Activated B cell treated with CpG ODN at 0.5 μM for 24 hours (primary cell): Measurements from ENCODE around the gene TECR. TPM values are rescaled to one million over a fixed set of nuclear protein-coding genes. Genes with fewer than 3 reads are reported as not detected.

Experiments used
- ATAC-seq: fragments of 200-7000 bp; cut with Tn5 transposase; one replicate; pipeline ENCODE4 v1.10.0; 2021; ENCODE audit warnings: low read depth, mild to moderate bottlenecking, moderate library complexity
- CTCF ChIA-PET: fragments of 350-600 bp; sonication (Branson Sonifier 250); formaldehyde crosslinking; loops from one replicate; lab custom pipeline; 2021; ENCODE audit warnings: antibody characterized with exemption; lab: Charles Lee
- POLR2A ChIA-PET: fragments of 350-600 bp; sonication (Branson Sonifier 250); formaldehyde crosslinking; loops from one replicate; lab custom pipeline; 2021; ENCODE audit warnings: antibody characterized with exemption; lab: Charles Lee
- DNase-seq: peaks from one replicate; pipeline ENCODE4 v3.0.0; 2022
- H3K27ac Mint-ChIP-seq: one replicate; pipeline ENCODE4 v1.8.0; 2020; ENCODE audit warnings: mixed read lengths
- H3K27me3 Mint-ChIP-seq: one replicate; pipeline ENCODE4 v1.8.0; 2021; ENCODE audit warnings: mixed read lengths
- H3K36me3 Mint-ChIP-seq: one replicate; pipeline ENCODE4 v1.8.0; 2021; ENCODE audit warnings: low read depth, mixed read lengths
- H3K4me1 Mint-ChIP-seq: one replicate; pipeline ENCODE4 v1.8.0; 2021; ENCODE audit warnings: mixed read lengths
- H3K4me3 Mint-ChIP-seq: one replicate; pipeline ENCODE4 v1.8.0; 2020; ENCODE audit warnings: mild to moderate bottlenecking, mixed read lengths
- H3K9me3 Mint-ChIP-seq: one replicate; pipeline ENCODE4 v1.8.0; 2020; ENCODE audit warnings: mixed read lengths
- CTCF ChIP-seq: fragments of 200-600 bp; IDR thresholded peaks from one replicate; pipeline ENCODE4 v1.8.0; 2022; ENCODE audit warnings: antibody characterized with exemption, mild to moderate bottlenecking
- intact Hi-C: fragments of 100-400 bp; cut with micrococcal nuclease; formaldehyde crosslinking; loops from one replicate; pipeline ENCODE4 v1.15.1; 2024
- total RNA-seq: library from RNA; stranded (reverse); gene quantifications from 2 replicates; pipeline ENCODE4 v1.2.3, GENCODE V29; 2022

Gene TECR
- total RNA-seq, 1 donor from 2014 or later = 58.6 TPM

DNA sequence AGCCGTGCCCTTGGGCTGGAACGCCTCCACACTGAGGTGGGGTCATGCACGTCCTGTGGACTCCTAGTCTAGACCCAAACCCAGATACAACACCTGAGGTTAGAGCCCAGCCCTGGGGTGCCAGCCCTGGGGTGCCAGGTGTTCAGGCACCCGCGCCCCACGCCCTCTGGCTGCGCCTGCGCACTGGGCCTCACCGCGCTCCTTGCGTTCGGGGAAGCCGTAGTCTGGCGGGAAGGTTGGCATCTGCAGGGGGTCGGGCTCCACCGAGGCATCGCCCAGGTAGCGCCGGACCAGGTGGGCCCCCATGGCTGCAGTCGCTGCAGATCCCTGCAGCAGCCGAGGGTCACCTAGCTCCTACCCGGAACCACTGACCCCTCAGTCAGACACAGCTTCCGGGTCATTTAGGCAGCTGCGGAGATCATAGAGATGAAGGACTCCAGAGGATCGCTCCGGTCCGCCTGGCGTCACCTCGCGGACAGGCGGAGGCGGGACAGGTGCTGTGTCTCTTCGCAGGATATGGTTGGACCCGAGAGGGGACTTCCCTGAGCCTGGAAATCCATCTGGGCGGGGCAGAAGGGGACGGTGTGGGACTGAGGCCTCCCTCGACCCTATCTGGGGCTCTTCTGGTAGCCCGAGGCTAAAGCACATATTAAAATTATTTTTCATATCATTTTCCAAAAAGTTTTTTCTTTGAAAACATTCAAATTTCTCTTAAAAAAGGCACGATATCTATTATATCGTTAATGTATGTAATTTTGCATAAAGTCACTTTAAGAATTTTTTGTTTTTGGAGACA, 42.5 kb downstream of the TECR start, which contains the start of gene NDUFB7:
NDUFB7 (minus strand) TSS at position 372 of the 796 bp plus-strand sequence; CDS start at position 306, 66 bp downstream.
- Mint-ChIP-seq H3K27me3 (no peaks in the 10 kb centered on the region), H3K4me3 (peak within 1 kb of the TSS; percentile 96), H3K4me1 (peaks cover 57% of the 10 kb centered on the region), H3K27ac (peak within 1 kb of the TSS; percentile 92), H3K9me3 (no peaks in the 10 kb centered on the region), H3K36me3 (peaks cover 23% of the 10 kb centered on the region)
- ChIA-PET POLR2A (interaction anchor here (0.5 to 4.8 kb wide), 9 partner anchors 33 to 435 kb away, joined by 3 to 208 read pairs (median 6); partner anchors contain the start of genes ADGRE3, ASF1B, DNAJB1 and ZNF333), CTCF (interaction anchor here (0.6 to 13.2 kb wide), 4 partner anchors 15 to 116 kb away, joined by 3 to 510 read pairs (median 4); partner anchors contain the start of genes ADGRE3 and ZNF333)
- peak; percentile 65 for TF ChIP-seq CTCF
- peak; percentile 84 for ATAC-seq
- peak; percentile 81 for DNase-seq
- intact Hi-C loops = loop anchor here (1.0 to 5.0 kb wide), 5 partner anchors 43 to 520 kb away; partner anchors contain the start of genes ASF1B, DNAJB1 and TECR

DNA sequence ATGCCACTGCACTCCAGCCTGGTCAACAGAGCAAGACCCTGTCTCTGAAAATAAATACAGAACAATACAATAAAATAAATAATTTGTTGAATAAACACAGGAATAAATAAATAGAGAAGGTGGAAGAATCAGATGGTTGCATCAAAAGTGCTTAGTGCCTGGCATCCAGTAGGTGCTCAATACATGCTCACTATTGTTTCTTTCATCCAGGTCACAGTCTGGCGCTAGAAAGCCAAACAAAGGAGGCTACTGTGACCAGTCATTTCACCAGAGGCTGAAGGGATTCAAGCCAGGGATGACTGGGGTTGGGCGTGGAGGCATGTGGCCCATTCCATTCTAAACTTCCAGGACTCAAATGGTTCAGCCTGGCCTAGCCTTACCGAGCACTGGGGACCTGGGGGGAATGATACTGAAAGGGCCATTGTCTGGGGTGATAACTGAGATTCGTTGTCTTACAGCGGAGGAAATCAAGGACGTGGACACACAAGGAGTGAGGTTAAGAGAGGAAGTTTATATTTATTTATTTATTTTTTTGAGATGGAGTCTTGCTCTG, 46.1 kb downstream of the TECR start:
- DNase-seq = no peak
- no peak overlapping the region for H3K4me3 Mint-ChIP-seq
- peaks cover 70% of the 10 kb centered on the region for H3K4me1 Mint-ChIP-seq
- H3K36me3 Mint-ChIP-seq = peaks cover 4% of the 10 kb centered on the region
- no peaks in the 10 kb centered on the region for H3K27me3 Mint-ChIP-seq
- ChIA-PET CTCF (interaction anchor here (13.2 kb wide), 1 partner anchor 113 kb away, joined by 510 read pairs; the partner anchor contains the start of gene ZNF333), POLR2A (interaction anchor here (2.0 to 5.7 kb wide), 4 partner anchors 8 to 99 kb away, joined by 6 to 47 read pairs (median 16); partner anchors contain the start of genes ADGRE3 and DNAJB1)
- TF ChIP-seq CTCF = no peak
- H3K9me3 Mint-ChIP-seq = no peaks in the 10 kb centered on the region
- ATAC-seq = no peak
- H3K27ac Mint-ChIP-seq = peak overlapping the region; percentile 82
- intact Hi-C loops = loop anchor here (2.0 kb wide), 1 partner anchor 209 kb away; no protein-coding TSS in a partner anchor

DNA sequence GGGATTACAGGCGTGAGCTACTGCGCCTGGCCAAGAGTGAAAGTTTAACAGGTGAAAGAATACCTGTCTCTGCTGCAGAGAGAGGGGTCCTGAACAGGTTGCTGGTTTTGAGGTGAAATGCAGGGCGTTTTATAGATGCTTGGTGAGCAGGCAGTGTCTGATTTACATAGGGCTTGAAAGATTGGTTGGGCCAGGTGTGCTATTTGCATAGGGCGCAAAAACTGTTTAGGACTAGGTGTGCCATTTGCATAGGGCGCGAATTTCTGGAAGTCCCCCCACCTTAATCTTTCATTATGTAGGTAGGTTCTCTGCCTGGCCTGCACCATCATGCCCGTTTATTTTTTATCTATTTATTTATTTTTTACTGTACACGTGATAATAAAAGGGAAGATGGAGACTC, 47.0 kb downstream of the TECR start:
- POLR2A ChIA-PET = interaction anchor here (0.7 to 5.7 kb wide), 10 partner anchors 18 to 209 kb away, joined by 3 to 47 read pairs (median 4); partner anchors contain the start of gene ZNF333
- Mint-ChIP-seq H3K9me3 (no peaks in the 10 kb centered on the region), H3K36me3 (peaks cover 4% of the 10 kb centered on the region), H3K27ac (peak overlapping the region; percentile 56), H3K27me3 (no peaks in the 10 kb centered on the region), H3K4me1 (peaks cover 71% of the 10 kb centered on the region), H3K4me3 (no peak overlapping the region)
- intact Hi-C loops = no loop called here
- CTCF ChIA-PET = interaction anchor here (0.6 to 13.2 kb wide), 2 partner anchors 112 to 213 kb away, joined by 3 to 510 read pairs; partner anchors contain the start of gene ZNF333
- ATAC-seq (no peak), DNase-seq (no peak)
- TF ChIP-seq CTCF = no peak

DNA sequence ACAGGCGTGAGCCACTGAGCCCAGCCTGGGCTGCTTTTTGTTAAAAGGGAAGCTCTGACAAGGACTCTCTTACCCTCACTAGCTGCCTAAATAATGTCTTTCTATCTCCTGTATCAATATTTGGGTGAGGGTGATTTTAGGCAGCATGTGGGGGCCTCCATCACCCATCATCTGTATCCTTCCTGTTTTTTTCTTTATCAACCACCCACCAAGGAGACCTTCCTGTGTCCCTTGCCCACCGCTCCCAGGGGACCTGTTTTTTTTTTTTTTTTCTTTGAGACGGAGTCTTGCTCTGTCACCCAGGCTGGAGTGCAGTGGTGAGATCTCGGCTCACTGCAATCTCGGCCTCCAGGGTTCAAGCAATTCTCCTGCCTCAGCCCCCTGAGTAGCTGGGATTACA, 47.9 kb downstream of the TECR start:
- Mint-ChIP-seq H3K27me3 (no peaks in the 10 kb centered on the region), H3K36me3 (no peaks in the 10 kb centered on the region), H3K27ac (peak overlapping the region; percentile 75), H3K4me3 (peak overlapping the region; percentile 71), H3K9me3 (no peaks in the 10 kb centered on the region), H3K4me1 (peaks cover 72% of the 10 kb centered on the region)
- DNase-seq = no peak
- ChIA-PET POLR2A (interaction anchor here (0.6 to 5.7 kb wide), 19 partner anchors 10 to 1480 kb away, joined by 3 to 47 read pairs (median 4); partner anchors contain the start of gene ZNF333), CTCF (interaction anchor here (0.6 to 13.2 kb wide), 4 partner anchors 32 to 212 kb away, joined by 3 to 510 read pairs (median 4); partner anchors contain the start of gene ZNF333)
- intact Hi-C loops = no loop called here
- no peak for TF ChIP-seq CTCF
- ATAC-seq = peak; percentile 29
